SK-N-SH treated with all-trans-retinoic acid at 6 μM for 48 hours (cell line): ENCODE data around the gene KRT81.
"Not testable (repeated sequence)": the region's sequence is repeated elsewhere in the genome, so short reads cannot be mapped to it uniquely, and the experiment has no call there.

Experiments used
- CSRNP3 ChIP-seq: fragments of 250-450 bp; sonication (Bioruptor Pico); IDR thresholded peaks from 2 replicates; pipeline ENCODE4 v1.5.1; 2021; ENCODE audit warnings: mild to moderate bottlenecking, moderate library complexity
- ISL1 ChIP-seq: fragments of 250-450 bp; sonication (Bioruptor Pico); IDR thresholded peaks from 2 replicates; pipeline ENCODE4 v2.1.2; 2022; ENCODE audit warnings: mild to moderate bottlenecking, moderate library complexity
- PATZ1 ChIP-seq: fragments of 250-450 bp; sonication (Bioruptor Pico); IDR thresholded peaks from 2 replicates; pipeline ENCODE4 v1.8.0; 2020; ENCODE audit warnings: mild to moderate bottlenecking, moderate library complexity, borderline replicate concordance
- TCF4 ChIP-seq: fragments of 250-450 bp; sonication (Bioruptor Pico); IDR thresholded peaks from 2 replicates; pipeline ENCODE4 v1.8.0; 2021; ENCODE audit warnings: mild to moderate bottlenecking, moderate library complexity, borderline replicate concordance
- ZNF8 ChIP-seq: fragments of 450-650 bp; formaldehyde crosslinking; IDR thresholded peaks from 2 replicates; pipeline ENCODE4 v1.5.0; 2020; ENCODE audit warnings: mild to moderate bottlenecking, moderate library complexity
- TF ChIP-seq, protein P1 (sequence below): fragments of 250-450 bp; sonication (Bioruptor Pico); IDR thresholded peaks from 2 replicates; pipeline ENCODE4 v1.5.0; 2020; ENCODE audit warnings: mild to moderate bottlenecking, moderate library complexity

DNA sequence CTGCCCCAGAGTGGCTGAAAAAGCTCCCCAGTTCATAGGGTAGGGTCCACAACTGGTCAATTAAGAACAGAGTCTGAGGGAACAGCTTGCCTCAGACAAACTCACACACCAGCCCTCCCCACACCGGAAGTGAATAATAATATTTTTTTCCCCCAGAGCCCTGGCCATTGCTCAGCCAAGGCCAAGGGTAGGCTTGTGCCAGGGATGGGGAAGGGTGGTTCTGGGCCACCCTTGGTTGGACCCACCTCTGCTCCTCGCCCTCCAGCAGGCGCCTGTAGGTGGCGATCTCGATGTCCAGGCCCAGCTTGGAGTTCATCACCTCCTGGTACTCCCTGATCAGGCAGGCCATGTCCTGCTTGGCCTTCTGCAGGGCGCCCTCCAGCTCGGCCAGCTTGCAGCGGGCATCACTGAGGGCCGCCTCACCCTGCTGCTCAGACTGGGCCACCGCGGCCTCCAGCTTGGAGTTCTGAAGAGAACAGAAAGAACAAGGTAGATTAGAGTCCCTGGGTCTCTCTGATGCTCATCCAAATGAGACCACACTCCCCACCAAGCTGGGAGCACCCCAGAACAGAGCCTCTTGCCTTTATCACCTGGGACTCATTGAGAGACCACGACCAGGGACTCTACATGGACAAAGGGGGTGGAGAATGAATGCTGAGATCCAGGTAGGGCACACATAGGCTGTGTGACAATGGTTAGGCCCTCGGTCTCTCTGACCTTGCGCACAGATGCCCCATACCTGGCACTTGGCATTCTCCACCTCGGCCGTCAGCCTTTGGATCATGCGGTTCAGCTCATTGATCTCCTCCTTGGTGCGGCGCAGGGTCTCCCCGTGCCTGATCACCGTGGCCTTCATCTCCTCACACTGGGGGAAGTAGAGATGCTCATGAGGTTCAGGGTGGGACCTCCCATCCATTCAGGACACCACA is 4.2 kb downstream of the KRT81 start:
- not testable (repeated sequence) for TF ChIP-seq PATZ1, ZNF8, CSRNP3, TCF4, ISL1 (CRISPR knock-in tag)
- TF ChIP-seq, protein P1, sequence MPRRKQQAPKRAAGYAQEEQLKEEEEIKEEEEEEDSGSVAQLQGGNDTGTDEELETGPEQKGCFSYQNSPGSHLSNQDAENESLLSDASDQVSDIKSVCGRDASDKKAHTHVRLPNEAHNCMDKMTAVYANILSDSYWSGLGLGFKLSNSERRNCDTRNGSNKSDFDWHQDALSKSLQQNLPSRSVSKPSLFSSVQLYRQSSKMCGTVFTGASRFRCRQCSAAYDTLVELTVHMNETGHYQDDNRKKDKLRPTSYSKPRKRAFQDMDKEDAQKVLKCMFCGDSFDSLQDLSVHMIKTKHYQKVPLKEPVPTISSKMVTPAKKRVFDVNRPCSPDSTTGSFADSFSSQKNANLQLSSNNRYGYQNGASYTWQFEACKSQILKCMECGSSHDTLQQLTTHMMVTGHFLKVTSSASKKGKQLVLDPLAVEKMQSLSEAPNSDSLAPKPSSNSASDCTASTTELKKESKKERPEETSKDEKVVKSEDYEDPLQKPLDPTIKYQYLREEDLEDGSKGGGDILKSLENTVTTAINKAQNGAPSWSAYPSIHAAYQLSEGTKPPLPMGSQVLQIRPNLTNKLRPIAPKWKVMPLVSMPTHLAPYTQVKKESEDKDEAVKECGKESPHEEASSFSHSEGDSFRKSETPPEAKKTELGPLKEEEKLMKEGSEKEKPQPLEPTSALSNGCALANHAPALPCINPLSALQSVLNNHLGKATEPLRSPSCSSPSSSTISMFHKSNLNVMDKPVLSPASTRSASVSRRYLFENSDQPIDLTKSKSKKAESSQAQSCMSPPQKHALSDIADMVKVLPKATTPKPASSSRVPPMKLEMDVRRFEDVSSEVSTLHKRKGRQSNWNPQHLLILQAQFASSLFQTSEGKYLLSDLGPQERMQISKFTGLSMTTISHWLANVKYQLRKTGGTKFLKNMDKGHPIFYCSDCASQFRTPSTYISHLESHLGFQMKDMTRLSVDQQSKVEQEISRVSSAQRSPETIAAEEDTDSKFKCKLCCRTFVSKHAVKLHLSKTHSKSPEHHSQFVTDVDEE = not testable (repeated sequence)
